TTC549 (cell line): ENCODE data around the gene SYT14.
"Not testable (repeated sequence)": the region's sequence is repeated elsewhere in the genome, so short reads cannot be mapped to it uniquely, and the experiment has no call there.

Experiments
- FAIRE-seq: peaks from 2 replicates; lab custom pipeline; 2012; peaks lifted over from hg19 to GRCh38; lab: Jason Lieb, UNC

The SYT14 gene

DNA sequence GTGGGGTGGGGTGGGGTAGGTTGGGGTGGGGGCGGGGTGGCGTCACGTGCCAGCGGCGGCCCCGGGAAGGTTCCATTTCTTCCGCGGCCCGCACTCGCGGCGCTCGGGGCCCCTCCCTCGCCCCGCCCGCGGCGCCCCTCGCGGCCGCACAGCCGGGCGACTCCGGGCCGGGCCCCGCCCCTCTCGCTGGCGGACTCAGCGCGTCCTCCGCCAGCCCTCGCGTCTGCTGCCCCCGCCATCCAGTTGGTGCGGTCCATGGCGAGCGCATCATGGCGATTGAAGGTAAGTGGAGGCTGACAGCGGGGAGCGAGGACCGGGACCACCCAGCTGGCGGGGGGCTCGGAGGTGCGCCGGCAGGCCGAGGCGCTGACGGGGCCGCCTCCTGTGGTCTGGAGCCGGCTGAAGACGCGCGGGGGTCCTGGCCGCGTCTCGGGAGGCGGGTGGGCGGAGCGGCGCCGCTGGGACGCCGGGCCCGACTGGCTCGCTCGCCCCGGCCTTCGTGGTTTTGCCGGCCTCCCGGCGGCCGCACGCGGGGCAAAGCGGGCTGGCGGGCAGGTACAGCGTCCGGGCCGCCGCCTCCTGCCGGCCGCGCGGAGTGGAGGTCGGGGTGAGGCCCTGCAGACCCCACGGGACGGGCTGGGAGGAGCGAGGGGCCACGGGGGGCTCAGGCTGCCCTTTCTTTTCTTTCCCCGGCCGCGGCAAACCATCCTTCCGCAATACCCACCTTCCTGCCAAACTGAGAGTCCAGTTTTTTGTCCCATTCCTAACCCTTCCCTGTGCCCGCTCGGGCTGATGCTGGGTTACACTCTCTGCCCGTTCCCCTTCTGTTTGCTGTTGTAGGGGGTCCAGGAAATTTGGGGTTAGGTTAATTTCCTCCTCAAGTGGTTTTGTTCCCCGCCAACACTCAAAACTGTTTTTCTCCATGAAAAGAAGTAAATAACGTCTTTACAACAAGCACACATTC is at the start of gene SYT14:
SYT14 (plus strand) TSS at position 222 of the 964 bp plus-strand sequence; CDS start at position 270, 48 bp downstream.
- no peak for FAIRE-seq

DNA sequence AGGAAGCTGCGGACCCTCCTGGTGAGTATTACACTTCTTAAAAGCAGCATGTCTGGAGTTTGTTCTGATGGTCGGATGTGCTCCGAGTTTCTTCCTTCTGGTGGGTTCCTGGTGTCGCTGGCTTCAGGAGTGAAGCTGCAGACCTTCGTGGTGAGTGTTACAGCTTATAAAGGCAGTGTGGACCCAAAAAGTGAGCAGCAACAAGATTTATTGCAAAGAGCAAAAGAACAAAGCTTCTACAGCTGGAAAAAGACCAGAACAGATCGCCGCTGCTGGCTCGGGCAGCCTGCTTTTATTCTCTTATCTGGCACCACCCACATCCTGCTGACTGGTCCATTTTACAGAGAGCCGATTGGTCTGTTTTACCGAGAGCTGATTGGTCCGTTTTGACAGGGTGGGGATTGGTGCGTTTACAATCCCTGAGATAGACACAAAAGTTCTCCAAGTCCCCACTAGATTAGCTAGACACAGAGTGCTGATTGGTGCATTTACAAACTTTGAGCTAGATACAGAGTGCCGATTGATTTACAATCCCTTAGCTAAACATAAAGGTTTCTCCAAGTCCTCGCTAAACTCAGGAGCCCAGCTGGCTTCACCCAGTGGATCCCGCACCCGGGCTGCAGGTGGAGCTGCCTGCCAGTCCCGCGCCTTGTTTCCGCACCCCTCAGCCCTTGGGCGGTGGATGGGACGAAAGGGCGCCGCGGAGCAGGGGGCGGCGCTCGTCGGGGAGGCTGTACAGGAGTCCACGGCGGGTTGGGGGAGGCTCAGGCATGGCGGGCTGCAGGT is 49.5 kb upstream of the SYT14 start:
- FAIRE-seq: not testable (repeated sequence)

DNA sequence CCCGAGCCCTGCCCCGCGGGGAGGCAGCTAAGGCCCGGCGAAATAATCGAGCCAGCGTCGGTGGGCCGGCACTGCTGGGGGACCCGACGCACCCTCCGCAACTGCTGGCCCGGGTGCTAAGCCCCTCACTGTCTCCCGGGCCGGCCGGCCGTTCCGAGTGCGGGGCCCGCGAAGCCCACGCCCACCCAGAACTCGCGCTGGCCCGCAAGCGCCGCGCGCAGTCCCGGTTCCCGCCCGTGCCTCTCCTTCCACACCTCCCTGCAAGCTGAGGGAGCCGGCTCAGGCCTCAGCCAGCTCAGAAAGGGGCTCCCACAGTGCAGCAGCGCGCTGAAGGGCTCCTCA is 49.0 kb upstream of the SYT14 start:
- FAIRE-seq: no peak

DNA sequence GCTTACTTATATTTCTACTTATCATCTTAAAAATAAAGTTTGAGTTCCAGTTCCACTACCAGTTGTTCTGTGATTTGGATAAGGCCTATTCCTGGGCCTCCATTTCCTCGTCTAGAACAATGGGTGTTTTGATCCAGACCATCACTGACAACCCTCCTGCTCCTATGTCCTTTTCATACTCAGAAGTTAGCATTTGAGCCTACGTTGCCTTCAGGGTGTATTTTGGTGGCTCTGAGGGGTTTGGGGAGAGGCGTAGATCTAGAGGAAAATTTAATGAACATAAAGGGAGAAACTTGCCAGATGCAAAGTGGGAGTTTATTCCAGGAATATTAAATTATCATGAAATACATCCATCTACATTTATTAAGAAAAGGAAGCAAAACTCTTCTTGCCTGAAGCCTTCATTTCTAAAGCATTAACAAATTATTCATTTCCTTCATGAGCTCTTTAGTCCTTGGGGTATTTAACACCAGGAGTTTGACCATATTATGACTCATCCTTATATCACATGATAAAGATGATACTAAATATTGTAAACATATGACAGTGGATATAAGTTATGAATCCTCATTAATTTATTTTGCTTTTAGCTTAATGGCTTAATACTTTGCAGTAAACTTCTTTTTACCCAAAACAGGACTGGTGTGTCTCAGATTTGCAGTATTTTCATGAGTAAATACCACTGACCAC is 47.2 kb upstream of the SYT14 start:
- no peak for FAIRE-seq

DNA sequence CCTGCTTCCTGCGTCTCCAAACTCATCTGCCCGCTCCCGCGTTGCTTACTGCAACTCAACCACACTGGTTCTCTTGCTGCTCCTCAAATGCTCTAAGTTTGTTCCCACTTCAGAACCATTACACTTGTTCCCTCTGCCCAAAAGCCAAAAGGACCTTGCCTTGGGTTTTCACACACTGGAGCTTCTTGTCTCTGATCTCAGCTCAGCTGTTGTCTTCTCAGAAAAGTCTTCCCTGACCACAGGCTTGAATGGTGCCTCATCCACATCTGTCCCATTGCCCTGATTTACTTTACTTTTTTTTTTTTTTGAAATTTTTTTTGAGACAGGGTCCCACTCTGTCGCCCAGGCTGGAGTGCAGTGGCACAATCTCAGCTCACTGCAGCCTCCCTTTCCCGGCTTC is 44.3 kb upstream of the SYT14 start:
- FAIRE-seq: no peak

DNA sequence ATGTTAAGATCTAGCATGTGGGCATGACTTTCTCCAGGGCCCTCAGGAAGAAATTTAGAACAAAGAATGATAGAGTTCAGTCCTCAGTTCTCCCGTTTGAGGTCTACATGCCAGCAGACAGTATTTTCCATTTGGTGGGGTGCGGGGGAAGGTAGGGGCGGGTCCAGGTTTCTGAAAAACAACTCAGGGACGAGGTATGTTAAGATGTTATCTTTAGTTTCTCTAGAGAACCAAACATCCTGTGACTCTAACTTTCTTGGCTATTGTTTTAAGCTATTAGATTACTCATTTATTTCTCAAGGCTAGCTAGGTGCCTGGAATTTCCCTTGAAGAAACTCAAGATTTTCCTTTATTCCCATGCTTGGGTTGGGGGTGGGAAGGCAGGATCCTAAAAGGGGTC is 42.3 kb upstream of the SYT14 start:
- FAIRE-seq: no peak

DNA sequence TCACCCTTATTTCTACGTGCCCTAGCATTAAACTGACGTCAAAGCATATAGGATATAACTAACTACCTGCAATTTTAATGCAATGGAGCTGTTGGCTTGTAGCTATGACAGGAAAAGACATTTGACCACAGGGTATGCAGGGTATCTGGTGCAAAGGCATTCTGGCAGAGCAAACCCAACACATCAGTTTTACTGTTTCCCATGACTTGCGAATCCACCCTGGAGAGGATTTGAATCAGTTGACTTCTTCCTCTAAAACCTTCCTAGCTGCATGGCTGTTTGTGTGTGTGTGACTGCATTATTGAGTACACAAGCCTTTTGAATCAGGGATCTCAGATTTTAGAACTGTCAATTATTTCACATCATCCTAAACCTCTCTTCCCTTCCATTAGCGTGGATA is 41.7 kb upstream of the SYT14 start:
- FAIRE-seq: no peak

DNA sequence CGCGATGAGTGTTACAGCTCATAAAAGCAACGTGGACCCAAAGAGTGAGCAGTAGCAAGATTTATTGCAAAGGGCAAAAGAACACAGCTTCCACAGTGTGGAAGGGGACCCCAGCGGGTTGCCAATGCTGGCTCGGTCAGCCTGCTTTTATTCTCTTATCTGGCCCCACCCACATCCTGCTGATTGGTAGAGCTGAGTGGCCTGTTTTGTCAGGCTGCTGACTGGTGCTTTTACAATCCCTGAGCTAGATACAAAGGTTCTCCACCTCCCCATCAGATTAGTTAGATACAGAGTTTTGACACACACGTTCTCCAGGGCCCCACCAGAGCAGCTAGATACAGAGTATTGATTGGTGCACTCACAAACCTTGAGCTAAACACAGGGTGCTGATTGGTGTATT is 39.7 kb upstream of the SYT14 start:
- FAIRE-seq: not testable (repeated sequence)

DNA sequence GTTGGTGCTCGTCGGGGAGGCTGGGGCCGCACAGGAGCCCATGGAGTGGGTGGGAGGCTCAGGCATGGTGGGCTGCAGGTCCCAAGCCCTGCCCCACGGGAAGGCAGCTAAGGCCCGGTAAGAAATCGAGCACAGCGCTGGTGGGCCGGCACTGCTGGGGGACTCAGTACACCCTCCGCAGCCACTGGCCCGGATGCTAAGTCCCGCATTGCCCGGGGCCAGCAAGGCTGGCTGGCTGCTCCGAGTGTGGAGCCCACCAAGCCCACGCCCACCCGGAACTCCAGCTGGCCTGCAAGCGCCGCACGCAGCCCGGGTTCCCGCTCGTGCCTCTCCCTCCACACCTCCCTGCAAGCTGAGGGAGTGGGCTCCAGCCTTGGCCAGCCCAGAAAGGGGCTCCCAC is 39.2 kb upstream of the SYT14 start:
- FAIRE-seq: not testable (repeated sequence)

DNA sequence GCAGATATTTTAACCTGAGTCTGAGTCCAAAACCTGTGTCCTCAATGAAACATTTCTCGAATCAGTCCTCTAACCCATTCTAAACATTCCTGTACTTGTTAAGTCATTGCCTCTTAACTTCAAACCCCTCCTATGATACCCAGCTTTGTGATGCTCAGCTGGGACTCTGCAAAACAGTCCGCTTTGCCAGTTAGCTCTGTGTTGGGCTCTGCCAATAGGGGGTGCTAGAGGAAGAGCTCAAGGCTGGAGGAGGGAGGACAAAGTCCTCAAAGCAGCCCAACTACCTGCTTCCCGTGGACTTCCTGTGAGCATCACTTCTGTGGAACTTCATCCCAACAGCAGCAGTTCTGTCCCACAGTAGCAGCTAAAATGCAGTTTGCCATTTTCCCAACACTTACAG is 38.1 kb upstream of the SYT14 start:
- FAIRE-seq: no peak

DNA sequence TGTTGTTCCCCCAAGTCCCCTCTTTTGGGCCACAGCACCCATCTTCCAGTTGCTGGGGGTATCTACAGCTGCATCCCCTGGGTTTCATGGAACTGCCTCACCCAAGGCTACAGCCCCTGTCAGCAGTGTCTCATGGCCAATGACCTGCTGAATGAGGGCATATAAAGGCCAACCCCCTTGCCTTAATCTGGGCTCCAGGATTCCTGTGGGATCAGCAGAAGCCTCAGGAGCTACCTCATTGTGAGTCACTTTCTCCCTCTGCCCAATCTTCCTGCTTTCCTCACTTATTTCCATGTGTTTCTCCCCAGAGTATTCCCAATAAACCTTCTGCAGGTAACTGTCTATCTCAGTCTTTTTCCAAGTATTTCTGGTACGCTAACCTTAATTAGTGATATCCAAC is 37.3 kb upstream of the SYT14 start:
- FAIRE-seq: no peak

DNA sequence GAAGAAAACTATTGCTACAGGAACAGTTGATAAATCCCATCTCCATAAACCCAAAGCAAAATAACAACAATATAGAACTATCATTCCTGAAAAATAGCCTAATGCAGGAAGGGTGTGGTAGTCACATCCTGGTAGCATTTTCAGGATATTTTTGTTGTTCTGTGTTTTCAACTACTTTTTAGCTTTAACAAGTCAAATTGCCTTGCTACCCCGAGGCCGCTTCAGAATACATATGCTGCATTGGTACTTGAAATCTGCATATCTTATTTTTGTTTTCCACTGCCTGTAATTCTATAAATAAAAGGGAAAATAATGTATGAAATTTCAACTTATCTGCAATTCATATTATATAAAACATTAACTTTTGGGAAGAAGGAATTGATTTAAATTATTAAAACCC is 36.8 kb upstream of the SYT14 start:
- FAIRE-seq: no peak

DNA sequence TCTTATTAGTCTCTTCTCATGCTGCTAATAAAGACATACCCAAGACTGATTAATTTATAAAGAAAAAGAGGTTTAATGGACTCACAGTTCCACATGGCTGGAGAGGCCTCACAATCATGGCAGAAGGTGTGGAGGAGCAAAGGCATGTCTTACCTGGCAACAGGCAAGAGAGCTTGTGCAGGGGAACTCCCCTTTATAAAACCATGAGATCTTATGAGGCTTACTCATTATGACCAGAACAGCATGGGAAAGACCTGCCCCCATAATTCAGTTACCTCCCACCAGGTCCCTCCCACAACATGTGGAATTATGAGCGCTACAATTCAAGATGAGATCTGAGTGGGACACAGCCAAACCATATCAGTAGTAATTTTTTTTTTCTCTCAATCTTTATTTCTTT is 33.2 kb upstream of the SYT14 start:
- FAIRE-seq: not testable (repeated sequence)

DNA sequence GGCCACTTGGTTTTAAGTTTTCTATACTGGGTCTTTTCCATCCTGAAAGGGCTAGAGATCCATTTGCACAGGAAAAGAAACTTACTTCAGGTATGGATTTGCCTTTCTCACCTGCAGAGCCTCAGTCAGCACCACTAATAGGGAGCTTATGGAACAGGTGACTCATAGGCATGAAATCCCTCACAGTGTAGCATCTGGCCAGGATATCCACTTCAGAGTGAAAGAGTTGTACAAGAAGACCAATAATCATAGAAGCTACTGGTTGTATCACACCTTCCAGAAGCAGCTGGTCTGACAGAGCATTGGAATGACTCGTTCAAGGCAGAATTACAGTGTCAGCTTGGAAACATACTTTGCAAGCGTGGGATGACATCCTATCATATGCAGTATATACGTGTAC is 26.3 kb upstream of the SYT14 start:
- FAIRE-seq: no peak

DNA sequence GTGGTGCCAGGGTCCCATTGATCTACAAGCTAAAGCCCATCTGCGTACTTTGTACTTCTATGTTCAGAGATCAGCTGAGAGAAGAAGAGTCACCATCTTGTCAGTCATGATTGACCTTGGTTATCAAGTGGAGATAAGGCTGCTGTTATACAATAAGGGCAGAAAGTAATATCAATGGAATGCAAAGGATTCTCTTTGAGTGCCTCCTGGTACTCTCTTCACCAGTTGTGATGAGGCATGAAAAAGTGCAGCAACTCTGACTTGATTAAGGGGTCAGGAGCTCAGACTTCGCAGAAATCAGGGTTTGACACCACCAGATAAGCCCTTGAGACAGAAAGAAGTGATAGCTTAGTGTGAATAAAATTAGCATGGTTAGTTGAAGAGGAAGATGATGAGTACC is 25.7 kb upstream of the SYT14 start:
- no peak for FAIRE-seq

DNA sequence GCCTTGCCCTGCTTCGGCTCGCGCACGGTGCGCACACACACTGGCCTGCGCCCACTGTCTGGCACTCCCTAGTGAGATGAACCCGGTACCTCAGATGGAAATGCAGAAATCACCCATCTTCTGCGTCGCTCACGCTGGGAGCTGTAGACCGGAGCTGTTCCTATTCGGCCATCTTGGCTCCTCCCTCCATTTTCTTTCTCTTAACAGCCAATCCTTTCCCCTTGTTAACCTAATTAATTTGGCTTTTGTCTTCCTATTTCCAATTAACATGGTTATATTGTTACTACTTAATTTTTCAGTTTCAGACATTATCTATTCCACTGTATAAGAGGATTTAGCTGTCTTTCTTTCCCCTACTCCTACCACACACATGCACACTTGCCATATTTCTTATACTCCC is 18.4 kb upstream of the SYT14 start:
- FAIRE-seq: not testable (repeated sequence)

DNA sequence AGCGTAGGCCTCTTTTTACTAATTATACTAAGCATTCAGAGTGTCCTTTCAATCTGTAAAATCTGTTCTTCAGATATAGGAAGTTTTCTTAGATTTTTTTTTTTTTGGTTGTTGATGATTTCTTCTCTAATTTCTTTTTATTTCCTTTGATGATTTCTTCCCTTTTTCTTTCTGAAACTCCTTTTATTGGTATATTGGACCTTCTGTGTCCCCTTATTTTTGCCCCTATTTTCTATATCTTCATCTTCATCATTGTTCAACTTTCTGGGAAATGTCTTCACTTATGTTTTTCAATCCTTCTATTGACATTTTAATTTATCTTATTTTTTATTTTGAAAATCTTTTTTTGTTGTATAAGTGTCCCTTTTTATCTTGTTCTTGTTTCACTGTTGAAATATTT is 17.2 kb upstream of the SYT14 start:
- FAIRE-seq: no peak

DNA sequence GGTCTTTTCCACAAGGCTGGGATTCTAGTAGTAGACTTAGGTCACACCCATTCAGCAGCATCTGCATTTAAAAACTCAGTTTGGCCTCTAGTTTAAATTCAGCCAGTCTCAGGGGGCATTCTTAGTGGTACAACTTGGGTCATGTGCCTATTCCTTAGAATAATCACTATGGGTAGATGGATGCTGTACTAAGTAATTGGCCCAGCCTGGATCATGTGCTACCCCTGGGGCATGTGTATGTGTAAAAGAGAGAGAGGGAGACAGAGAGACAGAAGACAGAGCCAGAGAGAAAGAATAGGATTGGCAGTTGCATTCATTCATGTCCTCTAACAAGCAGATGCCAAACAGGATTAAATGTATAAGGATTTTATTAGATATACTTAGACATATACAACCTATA is 13.6 kb upstream of the SYT14 start:
- no peak for FAIRE-seq

DNA sequence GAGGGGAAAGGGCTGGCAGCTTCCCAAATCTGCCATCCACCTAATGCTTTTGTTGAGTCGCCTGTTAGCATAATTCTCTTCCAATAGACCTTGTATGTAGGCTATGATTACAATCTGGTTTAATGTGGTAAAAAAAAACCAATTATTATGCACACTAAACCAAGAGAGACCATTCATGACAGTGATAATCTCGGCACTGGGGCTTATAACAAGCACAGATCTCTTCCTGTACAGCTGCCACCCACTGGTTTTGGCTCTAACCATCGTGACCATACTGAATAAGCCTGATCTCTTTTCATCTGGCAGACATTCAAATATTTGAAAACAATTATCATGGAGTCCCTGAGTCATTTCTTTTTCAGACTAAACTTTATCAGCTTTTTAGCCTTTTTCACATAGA is 12.0 kb upstream of the SYT14 start:
- FAIRE-seq: no peak

DNA sequence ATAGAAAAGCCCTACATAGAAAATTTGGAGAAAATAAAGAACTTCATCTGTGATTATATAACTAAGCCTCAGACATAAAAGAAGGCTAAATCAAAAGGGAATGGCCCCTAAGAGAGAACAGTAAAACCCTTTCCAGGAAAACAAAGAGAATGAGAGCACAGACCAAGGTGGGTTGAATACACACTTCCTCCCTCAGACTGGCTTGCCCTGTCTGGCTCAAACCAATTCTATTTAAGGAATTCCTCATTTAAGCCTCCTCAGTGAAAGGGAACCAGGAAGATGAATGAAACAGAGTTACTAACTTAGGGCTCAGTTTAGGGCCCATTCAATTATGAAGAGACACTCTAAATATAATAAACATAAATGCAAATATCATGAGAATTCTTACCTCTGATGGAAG is 10.6 kb upstream of the SYT14 start:
- FAIRE-seq: no peak

DNA sequence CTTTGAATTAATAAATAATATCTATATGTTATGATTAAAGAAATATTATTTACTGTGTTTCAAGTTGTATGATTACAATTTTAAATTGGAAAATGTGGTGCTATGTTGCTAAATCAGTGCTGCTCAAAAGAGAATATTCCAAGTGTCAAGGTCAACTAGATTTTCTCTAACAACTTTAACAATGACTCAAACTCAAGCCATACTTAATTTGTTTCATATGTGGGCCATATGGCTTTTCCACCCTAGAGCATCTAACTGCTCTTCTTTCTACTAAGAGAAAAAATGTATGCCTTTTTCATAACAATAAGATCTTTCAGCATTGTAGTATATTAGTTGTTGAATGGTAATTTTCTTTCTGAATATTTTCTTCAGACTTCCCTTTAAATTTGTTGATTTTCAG is 8.3 kb upstream of the SYT14 start:
- peak; percentile 23 for FAIRE-seq

DNA sequence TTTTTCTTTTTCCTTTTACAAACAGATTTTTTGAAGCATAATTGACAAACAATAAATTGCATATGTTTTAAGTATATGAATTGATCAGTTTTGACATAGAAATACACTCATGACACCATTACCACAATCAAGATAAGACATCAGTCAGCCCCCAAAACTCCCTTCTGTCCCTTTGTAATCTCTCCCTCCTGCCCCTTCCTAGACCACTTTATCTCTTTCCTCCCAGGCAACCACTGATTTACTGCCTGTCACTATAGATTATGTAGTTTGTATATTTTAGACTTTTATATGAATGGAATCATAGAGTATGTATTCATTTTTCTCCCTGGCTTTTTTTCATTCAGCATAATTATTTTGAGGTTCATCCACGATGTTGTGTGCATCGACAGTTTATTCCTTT is 6.9 kb upstream of the SYT14 start:
- no peak for FAIRE-seq

DNA sequence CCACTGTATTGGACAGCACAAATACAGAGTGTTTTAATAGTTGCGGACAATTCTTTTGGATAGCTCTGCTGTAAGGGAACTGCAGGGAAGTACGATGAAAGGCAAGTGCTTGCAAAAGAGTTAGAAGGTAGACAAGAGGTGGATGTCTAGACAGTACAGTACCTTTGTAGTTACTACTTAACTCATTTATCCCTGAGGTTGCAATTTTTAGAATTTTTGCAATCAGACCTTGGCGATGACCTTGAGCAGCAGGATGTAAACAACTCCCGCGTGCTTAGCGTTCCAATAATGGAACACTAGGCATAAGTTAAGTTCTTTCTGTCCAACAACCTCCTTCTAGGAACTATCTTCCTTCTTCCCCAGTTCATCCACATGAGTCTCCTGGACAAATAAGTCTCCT is 1.9 kb upstream of the SYT14 start:
- FAIRE-seq: no peak
